NOMO-1 treated with DMSO at 0.1 percent for 48 hours (cell line): ENCODE results near the gene CRACDL.

Experiments used
- DNase-seq: peaks from one replicate; lab custom pipeline; 2025; ENCODE audit not compliant: unreplicated experiment; lab: John Stamatoyannopoulos, UW

The CRACDL gene

DNA sequence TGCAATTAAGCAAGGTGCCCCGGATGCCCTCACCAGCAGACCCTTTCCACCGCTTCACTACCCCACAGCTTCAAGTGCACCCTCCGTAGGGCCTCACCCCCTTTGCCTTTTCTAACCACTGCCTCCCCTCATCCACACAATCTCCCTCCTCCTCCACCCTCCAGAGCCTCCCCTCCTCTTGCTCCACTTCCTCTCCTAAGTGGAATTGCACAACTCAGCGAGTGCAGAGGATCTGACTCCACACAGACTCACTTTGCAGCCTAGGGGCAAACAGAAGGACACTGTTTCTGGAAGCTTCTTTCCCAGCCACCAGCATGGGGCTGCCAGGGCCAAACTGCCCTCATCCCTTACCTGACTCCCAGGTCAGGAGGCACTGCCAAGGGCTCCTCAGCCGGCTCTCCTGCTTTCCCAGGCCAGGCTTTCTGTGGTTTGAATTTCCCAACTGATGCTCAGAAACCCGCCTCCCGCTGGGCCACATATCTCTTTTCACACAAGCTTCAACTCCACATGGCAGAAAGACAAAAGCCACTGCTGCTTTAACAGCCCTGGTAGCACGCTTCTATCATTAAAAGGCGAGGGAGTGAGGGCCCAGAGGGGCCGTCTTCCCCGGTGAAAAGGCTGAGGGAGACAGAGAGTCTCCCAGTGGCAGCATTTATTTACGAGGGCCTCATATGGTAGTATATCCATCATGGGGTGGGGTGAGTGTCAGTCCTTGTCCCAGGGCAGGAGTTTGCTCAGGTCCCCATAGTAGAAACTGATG is 130.4 kb downstream of the CRACDL start:
- peak; percentile 91 for DNase-seq

DNA sequence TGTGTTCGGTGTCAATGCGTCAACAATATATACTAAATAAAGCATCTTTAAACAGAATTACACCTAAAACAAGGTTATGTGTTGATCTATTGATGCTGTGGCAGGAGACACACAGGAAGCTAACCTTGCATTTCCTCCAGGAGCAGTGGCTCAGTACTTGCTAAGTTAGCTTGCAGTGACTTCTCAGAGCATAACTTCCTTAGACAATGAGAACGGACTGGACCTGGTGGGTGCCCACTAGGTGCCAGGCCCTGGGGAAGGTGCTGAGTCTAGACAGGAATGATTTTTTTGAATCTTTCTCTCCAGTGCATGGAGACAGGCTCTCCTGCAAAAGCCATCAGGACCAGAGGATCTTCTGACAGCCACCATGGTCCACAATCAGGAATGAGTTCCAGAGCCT is 131.3 kb downstream of the CRACDL start:
- no peak for DNase-seq

DNA sequence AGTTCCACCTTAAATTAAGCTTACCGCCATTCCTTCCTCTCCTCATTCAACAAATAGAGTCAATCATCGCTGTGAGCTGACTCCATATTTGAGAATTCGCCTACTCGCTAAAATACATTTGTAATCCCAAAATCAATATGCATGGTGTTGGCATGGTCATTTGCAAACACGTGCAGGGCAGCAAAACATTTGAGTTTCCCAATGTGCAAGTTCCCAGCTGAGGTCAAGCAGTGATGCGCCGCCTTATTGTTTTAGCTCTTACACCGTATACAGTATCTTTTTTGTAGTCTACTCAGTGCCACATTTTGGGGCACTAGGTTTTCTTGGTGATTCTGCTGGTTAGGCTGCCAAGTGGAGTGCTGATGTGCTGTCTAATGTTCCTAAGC is 131.8 kb downstream of the CRACDL start:
- no peak for DNase-seq

- no peak for DNase-seq
Observed at GRCh38 chr2:98803405-98804264, 132.4 kb downstream of the CRACDL start.

DNA sequence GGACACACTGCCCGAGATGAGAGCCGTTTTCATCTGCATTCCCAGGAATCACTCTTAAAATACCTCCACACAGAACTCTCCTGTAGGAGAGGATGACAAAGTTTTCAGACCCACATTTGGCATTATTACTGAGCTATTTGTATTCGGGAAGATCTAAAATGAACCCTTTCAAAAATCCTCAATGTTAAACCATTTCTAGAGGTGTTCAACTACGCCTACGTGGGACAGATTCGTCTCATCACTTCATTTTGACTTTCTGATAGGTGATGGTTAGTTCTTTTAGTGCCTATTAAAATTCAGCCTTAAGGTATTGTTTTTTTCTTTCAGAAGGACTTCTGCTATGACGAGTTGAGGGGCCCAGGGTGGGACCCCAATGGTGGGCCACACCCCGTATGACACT is 133.7 kb downstream of the CRACDL start:
- DNase-seq, result no peak

DNA sequence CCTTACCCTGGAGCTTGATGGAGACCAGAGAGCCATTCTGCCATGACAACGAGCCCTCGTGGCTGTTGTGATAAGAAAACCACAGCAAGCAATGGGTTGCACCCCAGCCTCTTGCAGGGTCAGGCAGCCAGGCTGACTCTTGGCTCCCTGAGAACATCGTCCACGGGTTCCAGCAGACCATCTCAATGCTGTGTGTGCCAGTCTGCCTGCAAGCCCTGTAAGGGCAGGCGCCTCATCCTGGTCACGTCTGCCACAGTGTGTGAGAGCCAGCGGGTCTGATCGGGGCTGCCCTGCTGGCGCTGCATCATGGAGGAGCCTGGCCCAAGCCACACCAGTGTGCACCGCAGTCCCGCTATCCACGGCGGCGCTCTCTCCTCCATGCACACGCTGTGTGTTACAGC is 134.1 kb downstream of the CRACDL start:
- no peak for DNase-seq

DNA sequence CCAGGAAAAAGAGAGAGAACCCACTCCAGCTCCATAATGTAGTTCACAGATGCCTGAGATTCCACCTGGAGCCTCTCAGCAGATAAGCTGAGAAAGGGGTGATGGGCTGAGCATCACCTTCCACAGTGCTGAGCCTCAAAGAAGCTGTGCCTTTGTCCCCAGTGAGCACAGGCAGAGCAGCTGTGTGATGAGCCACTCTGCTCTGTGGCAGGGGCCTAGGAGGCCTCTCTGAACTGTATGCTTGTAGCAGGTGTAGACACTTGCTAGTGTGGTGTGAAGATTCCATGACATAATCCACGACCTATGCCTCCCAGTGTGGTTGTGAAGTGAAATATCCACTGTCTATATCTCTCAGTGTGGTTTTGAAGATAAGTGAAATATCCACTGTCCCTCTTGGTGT is 134.7 kb downstream of the CRACDL start:
- no peak for DNase-seq

DNA sequence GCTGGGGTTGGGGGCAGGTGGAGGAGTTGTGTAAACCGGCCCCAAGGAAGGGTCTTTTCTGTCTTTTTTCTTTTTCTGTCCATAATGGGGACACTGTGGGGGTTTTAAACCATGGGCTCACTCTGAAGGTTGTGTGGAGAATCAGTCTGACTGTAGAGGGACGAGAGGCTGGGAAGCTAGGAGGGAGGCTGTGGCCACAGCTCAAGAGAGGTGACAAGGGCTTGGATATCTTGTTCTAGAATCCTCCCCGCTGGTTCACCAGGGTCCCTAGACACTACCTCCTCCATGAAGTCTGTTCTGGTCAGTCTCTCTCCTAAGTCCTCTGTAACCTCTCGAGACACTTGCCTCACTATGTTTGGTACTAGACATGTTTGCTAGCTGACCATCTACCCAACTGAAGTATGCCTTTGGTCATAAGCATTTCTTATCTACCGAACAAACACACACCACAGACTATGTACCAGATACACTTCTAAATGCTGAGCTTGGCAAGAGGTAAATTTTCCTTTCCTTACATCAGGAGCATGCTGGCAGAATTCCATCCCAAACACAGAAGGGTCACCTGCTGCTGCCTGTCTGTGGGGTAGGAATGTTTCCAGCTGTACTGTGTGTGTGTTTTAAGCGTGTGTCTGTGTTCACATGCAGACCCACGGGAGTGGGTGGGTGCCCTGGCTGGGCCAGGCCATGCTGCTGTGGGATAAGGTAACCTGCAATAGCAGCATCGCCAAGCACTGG is 135.5 kb downstream of the CRACDL start:
- no peak for DNase-seq

DNA sequence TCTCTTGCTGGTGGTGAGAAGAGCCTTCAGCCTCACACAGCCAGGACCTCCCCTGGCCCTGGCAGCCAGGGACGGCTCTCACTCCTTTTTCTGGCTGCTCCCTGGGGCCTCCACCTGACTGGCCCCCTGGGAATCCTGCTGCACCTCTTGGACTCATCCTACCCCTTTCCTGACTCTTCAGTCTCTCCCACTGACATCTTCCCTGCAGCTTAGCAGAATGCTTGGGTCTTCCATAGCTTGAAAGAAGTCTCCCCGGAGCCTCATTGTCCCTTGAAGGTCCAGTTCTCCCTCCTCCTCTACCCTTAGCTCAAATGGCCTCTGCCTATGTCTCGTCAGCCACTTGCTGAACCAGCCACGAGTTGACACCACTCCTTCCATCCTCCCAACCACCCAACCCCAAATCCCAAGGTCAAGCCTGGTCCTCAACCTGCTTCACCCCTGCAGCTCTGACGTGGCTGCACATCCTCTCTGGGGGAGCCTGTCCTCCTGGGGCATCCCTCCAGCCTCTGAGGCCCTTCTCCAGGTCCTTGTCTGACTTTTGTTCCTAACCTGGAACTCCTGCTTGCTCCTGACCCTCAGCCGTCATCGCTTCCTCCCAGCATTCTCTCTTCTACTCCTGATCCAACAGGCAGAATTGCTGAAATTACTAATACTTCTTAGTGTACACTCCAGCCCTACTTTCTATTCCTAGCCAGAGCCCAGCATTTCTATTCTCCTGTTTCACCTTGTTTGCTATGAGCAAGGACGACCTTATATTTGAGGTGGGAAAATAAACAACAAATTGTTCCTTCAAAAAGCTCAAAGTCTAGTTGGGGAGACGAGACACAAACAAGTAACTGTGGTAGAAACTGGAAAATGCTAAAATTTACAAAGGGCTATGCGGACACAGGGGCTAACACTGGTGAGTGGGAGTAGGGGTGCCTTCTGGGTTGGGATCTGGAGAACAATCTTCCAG is 136.4 kb downstream of the CRACDL start:
- DNase-seq, result no peak

- no peak for DNase-seq
Observed at GRCh38 chr2:98796775-98797544, 139.1 kb downstream of the CRACDL start.

GRCh38 chr2:98795891-98796676 is 139.9 kb downstream of the CRACDL start:
- DNase-seq, result no peak

GRCh38 chr2:98793897-98794830 is 141.9 kb downstream of the CRACDL start:
- DNase-seq, result no peak

DNA sequence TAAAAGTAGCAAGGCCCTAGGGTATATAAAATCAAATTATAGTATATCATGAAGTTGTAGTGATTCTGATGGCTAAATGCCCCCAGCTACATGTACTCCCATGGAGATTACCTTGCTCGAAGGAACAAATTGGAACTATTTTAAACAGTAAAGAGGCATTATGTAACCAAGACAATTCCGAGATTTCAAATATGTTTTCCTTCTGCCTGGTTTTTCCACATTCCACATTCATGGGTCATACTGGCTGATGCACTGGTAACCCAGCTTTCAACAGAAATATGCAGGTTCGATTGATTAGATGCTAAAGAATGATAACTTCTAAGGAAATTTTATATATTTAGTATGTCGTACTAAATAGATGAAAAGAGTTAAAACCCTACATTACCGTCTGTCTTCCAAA is 142.8 kb downstream of the CRACDL start:
- no peak for DNase-seq

DNA sequence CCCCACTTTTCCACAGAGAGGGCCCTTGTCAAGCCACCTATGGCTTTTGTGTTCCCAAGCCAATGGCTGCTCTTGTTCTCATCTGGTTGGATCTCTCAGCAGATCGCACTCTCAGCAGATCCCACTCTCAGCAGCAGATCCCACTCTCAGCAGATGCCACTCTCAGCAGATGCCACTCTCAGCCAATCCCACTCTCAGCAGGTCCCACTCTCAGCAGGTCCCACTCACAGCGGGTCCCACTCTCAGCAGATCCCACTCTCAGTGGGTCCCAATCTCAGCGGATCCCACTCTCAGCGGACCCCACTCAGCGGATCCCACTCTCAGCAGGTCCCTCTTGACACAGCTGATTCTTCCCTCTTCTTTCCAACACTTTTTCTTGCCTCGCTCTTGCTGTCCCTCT is 145.8 kb downstream of the CRACDL start:
- DNase-seq, result no peak

GRCh38 chr2:98787700-98788099 is 148.3 kb downstream of the CRACDL start:
- no peak for DNase-seq

DNA sequence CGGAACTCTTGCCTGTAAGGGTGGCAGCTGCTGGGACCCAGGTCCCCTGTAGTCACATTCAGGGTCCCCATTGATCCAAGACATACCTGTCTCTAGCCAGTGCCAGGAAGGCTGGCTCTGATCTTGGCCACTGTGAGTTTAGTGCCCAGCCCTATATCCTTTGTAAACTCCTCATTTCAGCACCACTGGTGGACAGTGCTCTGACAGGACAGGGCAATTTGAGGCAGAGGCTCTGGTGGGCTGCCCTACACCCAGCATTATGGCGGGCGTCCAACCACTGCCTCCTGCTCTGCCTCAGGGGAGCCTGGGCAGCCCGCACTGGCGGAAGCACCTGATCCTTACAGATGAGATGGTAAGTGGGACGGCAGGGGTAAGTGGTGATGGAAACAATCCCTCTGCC is 149.8 kb downstream of the CRACDL start:
- no peak for DNase-seq

- DNase-seq, result no peak
Observed at GRCh38 chr2:98782570-98782969, 153.5 kb downstream of the CRACDL start.

GRCh38 chr2:98781822-98782221 is 154.2 kb downstream of the CRACDL start:
- DNase-seq, result no peak
